ENCODE measurements around the gene ITGA11.

- TF ChIP-seq POLR2AphosphoS5 (IDR thresholded peaks at IDR 0.05) (no peak), CTCF (IDR thresholded peaks at IDR 0.05) (no peak)
Measured at GRCh38 chr15:68285259-68285980, 146.5 kb downstream of the ITGA11 start.

All from stomach (tissue), 4 donors.